ENCODE data around the gene OPRPN. TPM values are rescaled to one million over a fixed set of nuclear protein-coding genes. Genes with fewer than 3 reads are reported as not detected.

The OPRPN gene
- total RNA-seq, 2 donors from 2014 or later = not detected

DNA sequence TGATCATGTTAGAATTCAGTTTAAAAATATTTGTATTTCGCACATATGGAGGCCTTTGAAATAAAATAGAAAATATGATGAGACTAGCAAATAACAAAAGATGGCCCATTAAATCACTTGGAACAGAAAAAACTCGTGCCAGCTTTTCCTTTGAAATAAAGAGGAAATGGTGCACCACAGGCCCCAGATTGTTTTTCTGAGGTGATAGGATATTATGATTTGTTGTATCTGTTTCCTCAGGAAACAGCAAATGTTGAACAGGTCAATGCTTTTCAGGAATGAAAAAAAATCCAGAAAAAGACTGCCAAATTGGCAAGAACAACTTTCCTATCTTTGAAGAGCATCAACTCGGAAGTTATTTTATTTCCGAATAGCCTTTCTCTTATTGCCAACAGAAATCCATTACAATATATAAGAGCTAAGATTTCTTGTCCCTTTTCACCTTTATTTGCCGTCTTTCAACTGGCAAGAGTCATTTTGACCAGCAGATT, 15.0 kb upstream of the OPRPN start, which contains the start of gene SMR3B:
Gene SMR3B (plus strand): TSS at position 441 of the 491 bp plus-strand sequence. CDS start 1,380 bp downstream, outside the sequence.
- H3K9me3 ChIP-seq = no peaks in the 10 kb centered on the region
- TF ChIP-seq CTCF (IDR thresholded peaks at IDR 0.05) = no peak
- no peaks in the 10 kb centered on the region for H3K36me3 ChIP-seq
- H3K27me3 ChIP-seq (replicated peaks; ENCODE audit: insufficient read depth) = no peaks in the 10 kb centered on the region
- H3K4me3 ChIP-seq = no peak within 1 kb of the TSS
- no peak within 1 kb of the TSS for H3K27ac ChIP-seq
- DNase-seq (ENCODE audit: low spot score) (no peak), ATAC-seq (ENCODE audit: insufficient number of reproducible peaks, low FRiP score, low read depth) (no peak)
- H3K4me1 ChIP-seq (ENCODE audit: control insufficient read depth in 1 of 2, low read depth in 2 of 2) = no peaks in the 10 kb centered on the region

DNA sequence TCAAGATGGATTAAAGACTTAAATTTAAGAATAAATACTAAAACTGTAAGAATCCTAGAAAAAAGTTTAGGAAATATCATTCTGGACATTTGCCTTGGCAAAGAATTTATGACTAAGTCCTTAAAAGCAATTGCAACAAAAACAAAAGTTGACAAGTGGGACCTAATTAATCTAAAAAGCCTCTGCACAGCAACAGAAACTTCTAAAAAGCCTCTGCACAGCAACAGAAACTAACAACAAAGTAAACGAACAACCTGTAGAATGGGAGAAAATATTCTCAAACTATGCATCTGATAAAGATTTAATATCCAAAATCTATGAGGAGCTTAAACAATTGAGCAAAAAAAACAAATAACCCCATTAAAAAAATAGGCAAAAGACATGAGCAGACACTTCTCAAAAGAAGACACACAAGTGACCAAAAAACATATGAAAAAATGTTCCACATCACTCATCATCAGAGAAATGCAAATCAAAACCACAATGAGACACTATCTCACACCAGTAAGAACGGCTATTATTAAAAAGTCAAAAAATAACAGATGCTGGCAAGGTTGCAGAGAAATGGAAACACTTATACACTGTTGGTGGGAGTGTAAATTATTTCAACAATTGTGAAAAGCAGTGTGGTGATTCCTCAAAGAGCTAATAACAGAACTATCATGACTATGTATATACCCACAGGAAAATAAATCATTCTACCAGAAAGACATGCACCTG, 5.5 kb upstream of the OPRPN start:
- Histone ChIP-seq H3K27me3 (replicated peaks; ENCODE audit: insufficient read depth) (no peaks in the 10 kb centered on the region), H3K36me3 (no peaks in the 10 kb centered on the region), H3K4me1 (ENCODE audit: control insufficient read depth in 1 of 2, low read depth in 2 of 2) (no peaks in the 10 kb centered on the region), H3K4me3 (no peak overlapping the region), H3K27ac (no peak overlapping the region), H3K9me3 (no peaks in the 10 kb centered on the region)
- TF ChIP-seq CTCF (IDR thresholded peaks at IDR 0.05) = no peak
- DNase-seq (ENCODE audit: low spot score) (no peak), ATAC-seq (ENCODE audit: insufficient number of reproducible peaks, low FRiP score, low read depth) (no peak)

DNA sequence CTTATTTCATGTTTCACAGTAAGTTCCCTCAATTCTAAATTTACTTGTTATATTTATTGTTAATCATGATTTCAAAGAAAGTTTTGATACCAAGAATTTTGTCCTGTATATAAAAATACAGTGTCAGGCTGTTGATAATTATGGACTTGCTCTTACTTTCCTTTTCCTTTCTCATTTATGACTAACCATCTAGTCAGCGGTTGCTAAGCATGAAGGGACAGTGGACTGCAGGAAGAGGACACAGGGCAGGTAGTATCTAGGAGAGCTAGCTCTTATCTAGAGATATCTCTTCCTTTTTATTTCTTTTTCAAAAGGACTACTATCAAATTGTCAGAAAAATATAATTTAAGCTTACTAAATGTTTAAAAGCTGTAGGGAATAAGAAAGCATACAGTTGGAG, 1.6 kb downstream of the OPRPN start:
- no peaks in the 10 kb centered on the region for H3K9me3 ChIP-seq
- no peak for TF ChIP-seq CTCF (IDR thresholded peaks at IDR 0.05)
- H3K4me3 ChIP-seq = no peak overlapping the region
- no peaks in the 10 kb centered on the region for H3K27me3 ChIP-seq (replicated peaks; ENCODE audit: insufficient read depth)
- ATAC-seq (ENCODE audit: insufficient number of reproducible peaks, low FRiP score, low read depth) (no peak), DNase-seq (ENCODE audit: low spot score) (no peak)
- no peaks in the 10 kb centered on the region for H3K36me3 ChIP-seq
- H3K27ac ChIP-seq = no peak overlapping the region
- no peaks in the 10 kb centered on the region for H3K4me1 ChIP-seq (ENCODE audit: control insufficient read depth in 1 of 2, low read depth in 2 of 2)

DNA sequence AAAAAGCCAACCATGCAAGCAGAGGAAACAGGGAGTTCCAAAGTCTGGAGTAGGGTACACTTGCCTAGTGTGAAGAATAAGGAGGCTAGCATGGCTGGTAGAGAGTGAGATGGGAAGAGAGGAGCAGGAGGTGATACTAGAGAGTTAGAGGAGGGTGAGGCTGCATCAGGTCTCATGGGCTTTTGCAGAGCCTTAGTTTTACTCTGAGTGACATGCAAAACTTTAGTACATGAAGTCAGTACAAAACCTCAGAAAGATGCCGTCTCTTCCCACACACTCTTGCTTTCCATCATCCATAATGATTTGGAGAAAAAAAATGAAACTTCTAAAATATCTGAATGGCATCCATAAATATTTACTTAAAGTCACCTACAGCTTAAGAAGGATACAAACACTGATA, 5.0 kb downstream of the OPRPN start:
- DNase-seq (ENCODE audit: low spot score) (no peak), ATAC-seq (ENCODE audit: insufficient number of reproducible peaks, low FRiP score, low read depth) (no peak)
- Histone ChIP-seq H3K4me1 (ENCODE audit: control insufficient read depth in 1 of 2, low read depth in 2 of 2) (no peaks in the 10 kb centered on the region), H3K27ac (no peak overlapping the region), H3K4me3 (no peak overlapping the region), H3K9me3 (no peaks in the 10 kb centered on the region), H3K27me3 (replicated peaks; ENCODE audit: insufficient read depth) (no peaks in the 10 kb centered on the region), H3K36me3 (no peaks in the 10 kb centered on the region)
- TF ChIP-seq CTCF (IDR thresholded peaks at IDR 0.05) = no peak

DNA sequence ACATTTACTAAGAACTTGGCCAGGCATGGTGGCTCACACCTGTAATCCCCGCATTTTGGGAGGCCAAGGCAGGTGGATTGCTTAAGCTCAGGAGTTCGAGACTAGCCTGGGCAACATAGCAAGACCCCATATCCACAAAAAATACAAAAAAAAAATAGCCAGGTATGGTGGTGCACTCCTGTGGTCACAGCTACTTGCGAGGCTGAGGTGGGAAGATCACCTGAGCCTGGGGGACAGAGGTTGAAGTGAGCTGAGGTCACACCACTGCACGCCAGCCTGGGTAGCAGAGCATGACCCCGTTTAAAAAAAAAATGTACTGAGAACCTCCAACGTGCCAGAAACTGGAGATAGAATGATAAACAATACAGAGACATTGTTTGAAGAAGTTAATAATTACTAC, 8.0 kb downstream of the OPRPN start:
- Histone ChIP-seq H3K9me3 (no peaks in the 10 kb centered on the region), H3K36me3 (no peaks in the 10 kb centered on the region), H3K27ac (no peak overlapping the region), H3K27me3 (replicated peaks; ENCODE audit: insufficient read depth) (no peaks in the 10 kb centered on the region), H3K4me1 (ENCODE audit: control insufficient read depth in 1 of 2, low read depth in 2 of 2) (no peaks in the 10 kb centered on the region), H3K4me3 (no peak overlapping the region)
- no peak for ATAC-seq (ENCODE audit: insufficient number of reproducible peaks, low FRiP score, low read depth)
- no peak for DNase-seq (ENCODE audit: low spot score)
- TF ChIP-seq CTCF (IDR thresholded peaks at IDR 0.05) = no peak
